HG03196 (cell line): ENCODE data around the gene BMERB1.
"Not testable (repeated sequence)": the region's sequence is repeated elsewhere in the genome, so short reads cannot be mapped to it uniquely, and the experiment has no call there.

Source experiments
- ATAC-seq: cut with Tn5 transposase; IDR thresholded peaks from one replicate; pipeline ENCODE4 v1.9.1; 2021; ENCODE audit not compliant: unreplicated experiment

BMERB1 gene

DNA sequence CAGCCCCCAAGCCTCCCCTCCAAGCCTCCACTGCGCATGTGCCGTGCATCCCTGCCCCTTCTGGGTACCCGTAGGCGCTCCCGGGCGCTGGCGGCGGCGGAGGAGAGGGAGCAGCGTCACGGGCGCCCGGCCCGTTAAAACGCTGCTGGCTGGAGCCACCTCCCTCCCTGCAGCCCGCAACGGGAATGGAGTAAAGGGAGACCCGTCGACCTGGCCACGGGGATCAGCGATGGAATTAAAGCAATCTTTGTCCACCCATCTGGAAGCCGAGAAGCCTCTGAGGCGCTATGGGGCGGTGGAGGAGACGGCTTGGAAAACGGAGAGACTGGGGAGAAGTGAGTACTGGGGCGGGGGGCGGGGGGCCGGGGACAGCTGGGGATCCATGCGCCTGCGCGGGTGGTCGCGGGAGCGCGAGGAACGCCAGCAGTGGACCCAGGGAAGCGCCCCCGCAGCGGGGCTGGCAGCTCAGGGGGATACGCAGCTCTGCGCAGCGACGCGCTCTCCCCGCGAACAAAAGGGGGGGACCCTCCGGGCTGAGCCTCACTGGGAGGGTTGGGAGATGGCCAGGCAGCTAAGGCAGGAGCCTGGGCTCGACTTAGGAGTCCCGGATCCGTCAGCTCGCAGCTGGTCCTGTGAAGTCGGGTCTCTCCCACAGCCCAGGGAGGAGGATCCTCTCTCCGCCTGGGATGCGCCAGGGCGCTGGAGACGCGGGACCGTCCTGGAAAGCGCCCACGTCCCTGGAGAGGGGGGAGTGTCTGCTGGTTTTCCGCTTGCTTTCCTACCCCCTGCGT is at the start of gene BMERB1:
Gene BMERB1, plus strand, starts transcription at position 164 of the 791 bp plus-strand sequence. Its CDS starts 66 bp downstream, at position 230.
- no peak for ATAC-seq

DNA sequence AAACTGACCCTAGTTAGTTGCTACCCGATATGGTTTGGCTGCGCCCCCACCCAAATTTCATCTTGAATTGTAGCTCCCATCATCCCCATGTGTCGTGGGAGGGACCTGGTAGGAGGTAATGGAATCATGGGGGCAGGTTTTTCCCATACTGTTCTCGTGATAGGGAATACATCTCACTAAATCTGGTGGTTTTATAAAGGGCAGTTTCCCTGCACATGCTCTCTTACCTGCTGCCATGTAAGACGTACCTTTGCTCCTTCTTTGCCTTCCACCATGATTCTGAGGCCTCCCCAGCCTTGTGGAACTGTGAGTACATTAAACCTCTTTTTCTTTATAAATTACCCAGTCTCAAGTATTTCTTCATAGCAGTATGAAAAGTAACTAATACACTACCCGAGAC is 46.3 kb upstream of the BMERB1 start:
- ATAC-seq = not testable (repeated sequence)

DNA sequence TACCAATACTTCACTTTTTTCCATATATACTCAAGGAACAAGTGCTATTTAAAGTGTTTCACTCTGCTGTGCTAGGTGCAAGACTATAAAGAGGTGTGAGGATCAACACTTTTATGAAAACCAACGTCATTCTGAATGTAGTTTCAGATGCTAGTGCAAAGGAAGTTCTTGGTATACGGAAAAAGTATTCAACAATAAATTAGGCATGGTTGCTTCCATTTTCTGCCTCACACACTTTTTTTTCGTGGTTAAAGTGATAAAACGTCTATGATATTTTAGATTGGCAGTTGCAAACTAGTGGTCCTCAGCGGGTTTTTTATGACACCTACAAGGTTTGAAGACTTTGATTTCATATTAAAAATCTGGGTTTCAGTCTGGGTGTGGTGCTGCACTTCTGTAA is 44.5 kb upstream of the BMERB1 start:
- ATAC-seq = not testable (repeated sequence)

DNA sequence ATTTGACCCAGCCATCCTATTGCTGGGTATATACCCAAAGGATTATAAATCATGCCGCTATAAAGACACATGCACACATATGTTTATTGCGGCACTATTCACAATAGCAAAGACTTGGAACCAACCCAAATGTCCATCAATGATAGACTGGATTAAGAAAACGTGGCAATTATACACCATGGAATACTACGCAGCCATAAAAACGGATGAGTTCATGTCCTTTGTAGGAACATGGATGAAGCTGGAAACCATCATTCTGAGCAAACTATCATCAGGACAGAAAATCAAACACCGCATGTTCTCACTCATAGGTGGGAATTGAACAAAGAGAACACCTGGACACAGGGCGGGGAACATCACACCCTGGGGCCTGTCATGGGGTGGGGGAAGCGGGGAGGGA is 41.4 kb upstream of the BMERB1 start:
- not testable (repeated sequence) for ATAC-seq

DNA sequence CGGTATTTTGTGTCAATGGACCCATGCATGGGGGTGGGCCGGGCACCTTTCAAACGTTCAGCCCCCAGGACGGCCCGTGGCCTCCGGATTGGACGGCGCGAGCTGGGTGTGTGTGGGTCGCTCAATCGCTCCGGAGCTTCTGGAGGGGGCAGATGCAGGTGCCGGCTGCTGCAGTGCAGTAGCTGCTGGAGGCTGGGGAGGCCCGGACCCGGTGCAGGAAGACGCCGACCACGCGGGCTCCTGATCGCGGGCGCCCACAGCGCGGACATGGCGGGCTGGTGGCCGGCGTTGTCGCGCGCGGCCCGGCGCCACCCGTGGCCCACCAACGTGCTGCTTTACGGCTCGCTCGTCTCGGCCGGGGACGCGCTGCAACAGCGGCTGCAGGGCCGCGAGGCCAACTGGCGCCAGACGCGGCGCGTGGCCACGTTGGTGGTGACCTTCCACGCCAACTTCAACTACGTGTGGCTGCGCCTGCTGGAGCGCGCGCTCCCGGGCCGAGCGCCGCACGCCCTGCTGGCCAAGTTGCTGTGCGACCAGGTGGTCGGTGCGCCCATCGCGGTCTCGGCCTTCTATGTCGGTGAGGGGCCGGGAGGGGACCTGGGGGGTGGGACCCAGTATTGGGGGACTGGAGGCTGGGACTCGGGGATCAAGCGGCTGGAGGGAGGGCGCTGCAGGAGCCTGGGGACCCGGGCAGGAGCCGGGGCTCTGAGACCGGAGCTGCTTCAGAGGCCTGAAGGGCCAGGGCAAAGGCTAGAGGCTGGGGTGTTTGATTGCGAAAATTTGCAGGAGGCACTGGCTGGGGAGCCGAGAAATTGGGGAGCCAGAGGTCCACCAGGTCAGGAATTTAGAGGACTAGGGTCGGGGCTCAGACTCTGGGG is 38.5 kb upstream of the BMERB1 start, which contains the start of gene MPV17L:
Gene MPV17L, plus strand, starts transcription at position 124 of the 878 bp plus-strand sequence. Its CDS starts 144 bp downstream, at position 268.
- ATAC-seq = not testable (repeated sequence)

DNA sequence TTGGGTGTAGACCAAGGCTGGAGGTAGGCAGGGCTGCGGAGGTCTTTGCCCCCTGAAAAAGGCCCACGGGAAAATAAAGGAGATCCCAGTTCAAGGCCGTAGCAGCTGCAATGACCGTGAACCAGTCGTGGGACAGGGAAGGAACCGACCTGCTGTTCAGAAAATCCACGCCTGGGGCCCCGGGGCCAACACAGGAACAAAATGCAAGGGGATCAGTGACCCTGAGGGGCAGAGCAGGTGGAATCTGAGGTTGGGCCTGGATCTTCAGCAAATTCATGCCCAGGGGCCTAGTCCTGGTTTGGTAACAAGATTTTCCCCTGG is 37.9 kb upstream of the BMERB1 start:
- ATAC-seq = not testable (repeated sequence)

DNA sequence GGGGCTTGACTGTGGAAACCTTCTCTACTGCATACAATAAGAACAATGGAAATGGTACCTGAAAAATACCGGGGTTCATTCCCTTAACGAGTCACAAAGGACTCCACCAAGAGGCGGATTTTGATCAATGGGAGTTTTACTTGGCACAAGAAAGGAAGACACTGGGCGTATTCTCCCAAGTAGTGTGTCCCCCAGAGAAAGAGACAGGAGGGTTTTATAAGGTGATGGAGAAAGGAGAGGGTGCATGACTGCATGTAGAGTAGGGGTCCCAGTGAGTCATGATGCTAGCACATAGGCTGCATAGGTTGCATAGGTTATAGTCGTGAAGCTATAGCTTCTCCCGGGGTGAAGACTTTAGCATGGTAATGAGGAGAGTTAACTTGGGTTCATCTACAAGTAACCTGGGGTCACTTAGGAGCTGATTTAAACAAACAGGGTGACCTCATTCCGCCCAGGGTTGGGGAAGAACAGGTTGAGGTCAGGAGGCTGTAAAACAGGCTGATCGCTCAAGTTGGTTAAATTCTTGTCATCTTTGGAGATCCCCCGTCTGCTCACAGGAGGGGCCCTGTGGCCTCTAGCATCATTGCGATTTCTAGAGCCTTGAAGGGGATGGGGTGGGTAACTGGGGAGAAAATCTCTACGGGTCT is 37.3 kb upstream of the BMERB1 start:
- ATAC-seq = no peak

DNA sequence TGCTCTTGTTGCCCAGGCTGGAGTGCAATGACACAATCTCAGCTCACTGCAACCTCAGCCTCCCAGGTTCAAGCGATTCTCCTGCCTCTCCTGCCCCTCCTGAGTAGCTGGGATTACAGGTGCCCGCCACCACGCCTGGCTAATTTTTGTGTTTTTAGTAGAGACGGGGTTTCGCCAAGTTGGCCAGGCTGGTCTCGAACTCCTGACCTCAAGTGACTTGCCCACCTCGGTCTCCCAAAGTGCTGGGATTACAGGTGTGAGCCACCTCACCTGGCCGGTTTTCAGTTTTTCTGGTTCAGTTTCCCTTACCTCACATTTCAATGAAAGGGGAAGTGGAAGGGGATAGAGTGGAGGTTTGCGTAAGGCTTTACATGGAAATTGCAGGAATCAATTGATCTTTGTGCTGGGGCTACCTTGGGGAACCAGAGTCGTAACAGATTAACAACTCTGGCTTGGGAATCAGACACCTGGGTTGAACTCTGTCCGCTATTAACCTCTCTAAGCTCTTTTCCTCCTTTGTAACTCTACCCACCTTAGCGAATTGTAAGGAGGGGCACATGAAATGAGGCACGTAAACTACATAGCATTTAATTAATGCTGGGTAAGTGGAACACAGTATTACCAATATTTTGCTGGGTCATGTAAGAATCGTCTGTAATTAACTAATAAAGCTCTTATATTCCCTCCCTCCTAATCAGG is 35.6 kb upstream of the BMERB1 start:
- ATAC-seq = no peak

DNA sequence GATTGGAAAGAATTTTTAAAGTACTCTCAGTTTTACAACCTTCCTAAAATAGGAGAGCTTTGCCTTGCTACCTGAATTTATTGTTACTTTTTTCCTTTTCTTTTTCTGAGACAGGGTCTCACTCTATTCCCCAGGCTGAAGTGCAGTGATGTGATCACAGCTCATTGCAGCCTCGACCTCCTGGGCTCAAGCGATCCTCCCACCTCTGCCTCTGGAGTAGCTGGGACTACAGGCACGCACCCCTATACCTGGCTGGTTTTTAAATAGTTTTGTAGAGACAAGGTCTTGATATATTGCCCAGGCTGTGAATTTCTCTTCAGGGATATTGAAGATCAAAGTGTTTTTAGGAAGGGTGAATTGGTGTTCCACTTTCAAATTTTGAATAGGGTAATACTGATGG is 35.1 kb upstream of the BMERB1 start:
- ATAC-seq = no peak

DNA sequence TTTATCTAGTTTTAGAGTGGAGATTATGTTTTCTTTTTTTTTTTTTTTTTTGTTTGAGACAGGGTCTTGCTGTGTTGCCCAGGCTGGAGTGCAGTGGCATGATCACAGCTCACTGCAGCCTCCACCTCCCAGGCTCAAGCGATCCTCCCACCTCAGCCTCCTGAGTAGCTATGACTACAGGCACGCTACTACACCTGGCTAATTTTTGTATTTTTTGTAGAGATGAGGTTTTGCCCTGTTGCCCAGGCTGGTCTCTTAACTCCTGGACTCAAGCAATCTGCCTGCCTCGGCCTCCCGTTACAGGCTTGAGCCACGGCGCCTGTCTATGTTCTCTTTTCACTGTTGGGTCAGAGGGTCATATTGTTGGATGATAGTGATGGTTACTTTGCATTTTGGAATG is 34.1 kb upstream of the BMERB1 start:
- ATAC-seq = not testable (repeated sequence)

DNA sequence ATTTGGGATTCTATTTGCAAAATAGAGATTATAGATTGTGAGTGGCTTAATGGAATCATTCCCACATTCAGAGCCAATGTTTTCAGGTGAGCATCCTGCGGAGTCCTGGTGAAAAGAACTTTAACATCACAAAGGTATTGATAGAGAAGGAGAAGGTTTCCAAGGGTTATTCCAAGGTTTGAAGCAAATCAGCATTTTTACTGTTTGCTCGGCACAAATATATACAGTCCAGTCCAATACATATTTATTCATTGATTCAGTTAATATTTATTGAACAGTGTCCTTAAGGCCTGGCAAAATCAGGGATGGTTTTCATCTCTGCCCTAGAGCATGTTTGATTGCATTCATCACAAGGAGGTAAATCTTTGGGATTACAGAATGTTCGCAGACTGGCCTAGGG is 32.4 kb upstream of the BMERB1 start:
- no peak for ATAC-seq

DNA sequence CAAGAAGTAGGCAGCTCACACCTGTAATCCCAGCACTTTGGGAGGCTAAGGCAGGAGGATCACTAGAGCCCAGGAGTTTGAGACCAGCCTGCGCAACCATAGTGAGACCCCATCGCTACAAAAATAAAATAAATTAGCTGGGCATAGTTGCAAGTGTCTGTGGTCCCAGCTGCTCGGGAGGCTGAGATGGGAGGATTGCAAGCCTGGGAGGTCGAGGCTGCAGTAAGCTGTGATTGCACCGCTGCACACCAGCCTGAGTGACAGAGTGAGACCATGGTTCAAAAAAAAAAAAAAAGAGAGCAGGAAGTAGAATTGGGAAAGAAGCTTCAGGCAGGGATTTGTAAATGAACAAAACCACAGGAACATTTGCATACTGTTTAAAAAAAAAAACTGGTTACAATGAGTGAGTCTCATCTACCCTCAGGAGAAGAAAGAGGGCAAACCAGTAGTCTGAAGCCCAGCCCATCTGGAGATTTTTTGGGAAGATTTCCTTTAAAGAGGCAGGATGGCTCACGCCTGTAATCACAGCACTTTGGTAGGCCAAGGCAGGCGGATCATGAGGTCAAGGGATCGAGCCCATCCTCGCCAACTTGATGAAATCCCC is 30.9 kb upstream of the BMERB1 start:
- ATAC-seq = no peak

DNA sequence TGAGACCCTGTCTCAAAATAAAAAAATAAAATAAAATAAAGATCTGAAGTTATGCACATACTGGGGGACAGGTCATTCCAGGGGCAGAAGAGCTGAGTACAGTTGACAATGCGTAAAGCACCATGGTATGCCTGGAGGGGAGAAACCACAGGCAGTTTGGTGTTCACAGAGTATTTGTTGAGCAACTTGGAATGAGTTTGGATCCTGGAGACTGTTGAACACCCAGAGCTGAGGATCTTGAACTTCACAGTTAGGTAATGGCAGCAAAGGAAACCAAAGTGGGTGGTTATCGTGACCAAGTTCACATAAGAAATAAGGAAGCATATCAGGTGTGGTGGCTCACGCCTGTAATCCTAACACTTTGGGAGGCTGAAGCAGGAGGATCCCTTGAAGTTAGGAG is 30.3 kb upstream of the BMERB1 start:
- not testable (repeated sequence) for ATAC-seq

DNA sequence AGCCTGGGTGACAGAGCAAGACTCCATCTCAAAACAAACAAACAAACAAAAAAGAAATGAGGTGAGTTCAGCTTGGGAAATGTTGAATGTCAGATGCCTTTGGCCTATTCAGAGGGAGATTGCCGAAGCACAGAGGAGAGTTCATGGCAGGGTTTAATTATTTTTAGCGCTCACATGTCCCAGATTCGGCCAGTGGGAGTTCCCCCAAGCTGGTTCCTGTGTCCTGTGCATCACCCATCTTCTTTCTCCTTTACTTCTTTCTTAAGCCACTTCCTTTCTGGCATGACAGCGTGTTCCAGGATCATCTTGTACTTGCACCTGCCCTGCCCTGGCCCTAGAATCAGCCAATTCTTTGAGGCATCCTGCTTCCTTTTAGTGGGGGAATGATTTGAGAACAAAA is 29.6 kb upstream of the BMERB1 start:
- no peak for ATAC-seq

DNA sequence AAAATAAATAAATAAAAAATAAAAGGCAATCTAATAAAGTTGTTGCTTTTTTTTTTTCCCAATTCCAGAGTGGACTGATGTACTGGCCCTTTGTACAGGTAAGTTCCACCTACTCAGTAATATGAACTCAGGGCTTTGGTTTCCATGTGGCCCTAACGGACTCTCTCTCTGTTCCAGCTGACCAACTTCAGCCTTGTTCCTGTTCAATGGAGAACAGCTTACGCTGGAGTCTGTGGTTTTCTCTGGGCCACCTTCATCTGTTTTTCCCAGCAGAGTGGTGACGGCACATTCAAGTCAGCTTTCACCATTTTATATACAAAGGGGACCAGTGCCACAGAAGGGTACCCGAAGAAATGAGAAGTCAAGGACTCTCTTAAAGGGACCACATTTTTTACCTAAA is 26.6 kb upstream of the BMERB1 start:
- not testable (repeated sequence) for ATAC-seq

DNA sequence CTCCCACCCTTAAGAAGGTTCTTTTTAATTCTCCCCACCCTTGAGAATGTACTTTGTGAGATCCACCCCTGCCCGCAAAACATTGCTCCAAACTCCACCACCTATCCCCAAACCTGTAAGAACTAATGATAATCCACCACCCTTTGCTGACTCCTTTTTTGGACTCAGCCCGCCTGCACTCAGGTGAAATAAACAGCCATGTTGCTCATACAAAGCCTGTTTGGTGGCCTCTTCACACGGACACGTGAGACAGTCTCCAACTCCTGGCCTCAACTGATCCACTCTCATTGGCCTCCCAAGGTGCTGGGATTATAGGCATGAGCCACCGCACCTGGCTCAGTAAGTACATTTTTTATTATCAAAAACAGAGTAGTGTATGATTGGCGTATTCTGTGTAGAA is 24.9 kb upstream of the BMERB1 start:
- ATAC-seq = not testable (repeated sequence)

DNA sequence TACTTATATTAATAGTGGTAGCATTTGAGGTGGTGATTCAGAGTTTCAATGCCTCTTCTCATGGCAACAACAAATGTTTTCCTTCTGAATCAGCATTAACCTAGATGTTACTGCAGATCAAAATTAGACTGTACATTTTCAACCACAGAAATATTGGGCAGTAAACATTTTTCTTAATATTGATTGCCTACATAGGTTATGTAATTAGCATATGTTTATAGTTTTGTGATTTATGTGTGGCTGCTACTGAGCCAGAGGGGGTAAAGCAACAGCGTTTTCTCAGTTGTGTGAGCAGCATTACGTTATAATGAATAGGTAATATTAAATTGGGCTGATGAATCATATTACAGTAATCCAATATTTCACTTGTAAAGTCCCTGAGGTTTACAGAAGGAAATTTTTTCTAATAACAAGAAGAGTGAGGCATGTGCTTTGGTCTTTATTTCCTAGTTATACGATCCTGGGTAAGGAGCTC is 18.8 kb upstream of the BMERB1 start:
- ATAC-seq = no peak

DNA sequence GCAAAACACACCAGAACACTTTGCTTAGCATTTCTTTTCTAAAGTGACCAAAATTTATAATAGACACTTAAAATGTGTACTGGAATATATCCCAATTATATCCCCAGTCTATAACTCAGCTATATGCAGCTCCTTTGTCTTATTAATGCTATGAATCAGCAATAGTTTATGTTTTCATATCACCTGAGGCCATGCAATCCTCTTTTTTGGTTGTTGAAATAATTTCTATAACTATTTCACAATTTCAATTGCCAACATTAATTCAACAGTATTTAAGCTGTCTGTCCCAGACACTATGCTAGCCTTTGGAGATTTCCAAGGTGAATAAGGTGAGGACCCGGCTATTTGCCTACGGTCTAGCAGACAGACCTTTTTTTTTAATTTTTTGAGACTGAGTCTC is 17.2 kb upstream of the BMERB1 start:
- ATAC-seq = no peak

DNA sequence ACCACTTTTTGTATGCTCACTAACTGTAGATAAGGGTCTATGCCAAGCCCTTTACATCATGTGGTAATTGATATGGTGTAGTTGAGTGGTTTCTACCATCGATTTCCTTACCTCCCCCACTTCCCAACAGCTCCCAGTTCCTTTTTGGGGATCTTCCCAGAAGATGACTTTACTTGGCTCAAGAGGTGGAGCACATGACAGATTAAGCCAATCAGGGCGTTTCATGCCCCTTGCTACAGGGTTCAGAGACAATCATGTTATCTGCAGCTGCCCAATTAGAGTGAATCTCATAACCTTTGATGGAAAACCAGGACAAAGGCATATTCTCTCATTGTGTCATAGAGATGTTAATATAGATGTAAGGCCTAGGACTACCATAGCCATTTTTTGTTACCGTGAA is 16.2 kb upstream of the BMERB1 start:
- ATAC-seq = no peak

DNA sequence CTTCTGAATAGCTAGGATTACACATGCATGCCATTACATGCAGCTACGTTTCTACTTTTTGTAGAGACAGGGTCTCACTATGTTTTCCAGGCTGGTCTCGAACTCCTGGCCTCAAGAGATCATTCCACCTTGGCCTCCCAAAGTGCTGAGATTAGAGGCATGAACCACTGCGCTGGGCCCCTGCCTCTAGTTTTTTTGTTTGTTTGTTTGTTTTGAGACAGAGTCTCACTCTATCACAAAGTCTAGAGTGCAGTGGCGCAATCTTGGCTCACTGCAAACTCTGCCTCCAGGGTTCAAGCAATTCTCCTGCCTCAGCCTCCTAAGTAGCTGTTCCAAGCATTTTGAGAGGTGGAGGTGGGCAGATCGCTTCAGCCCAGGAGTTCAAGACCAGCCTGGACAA is 12.7 kb upstream of the BMERB1 start:
- ATAC-seq = not testable (repeated sequence)
